Activated T-cell treated with anti-CD3 and anti-CD28 coated beads, Interleukin-2, amount 50 U/mL, for 72 hours (primary cell): Measurements from ENCODE around the gene MRPL43. TPM values are rescaled to one million over a fixed set of nuclear protein-coding genes. Genes with fewer than 3 reads are reported as not detected.

Experiments used
- ATAC-seq, 2 donors: fragments of 150-1000 bp; cut with Tn5 transposase; replicated peaks in 1 of 2; 2 replicates each; pipeline ENCODE4 v1.10.0; 2021; ENCODE audit warnings: moderate library complexity in 2 of 2, mild to moderate bottlenecking in 1 of 2
- DNase-seq, 2 donors: peaks; one replicate each; pipeline ENCODE4 v3.0.0; 2021 to 2022; ENCODE audit warnings: mixed read lengths in 1 of 2
- H3K27ac Mint-ChIP-seq: one replicate; pipeline ENCODE4 v1.8.0; 2022; ENCODE audit warnings: mild to moderate bottlenecking, moderate library complexity, mixed read lengths
- H3K27me3 Mint-ChIP-seq: one replicate; pipeline ENCODE4 v1.8.0; 2022; ENCODE audit warnings: low read depth, mixed read lengths
- H3K36me3 Mint-ChIP-seq, 2 donors: one replicate each; pipeline ENCODE4 v1.8.0; 2022; ENCODE audit warnings: mixed read lengths in 2 of 2, mild to moderate bottlenecking in 1 of 2; ENCODE audit not compliant: insufficient read depth in 2 of 2
- H3K4me1 Mint-ChIP-seq: one replicate; pipeline ENCODE4 v1.8.0; 2022; ENCODE audit warnings: low read depth, mixed read lengths
- H3K4me3 Mint-ChIP-seq, 2 donors: one replicate each; pipeline ENCODE4 v1.8.0; 2022; ENCODE audit warnings: mild to moderate bottlenecking in 2 of 2, mixed read lengths in 2 of 2, moderate library complexity in 2 of 2
- H3K9me3 Mint-ChIP-seq, 2 donors: one replicate each; pipeline ENCODE4 v1.8.0; 2022; ENCODE audit warnings: mixed read lengths in 2 of 2
- total RNA-seq, 2 donors: library from RNA; stranded (reverse); gene quantifications; one replicate each; pipeline ENCODE4 v1.2.3, GENCODE V29; 2022

MRPL43 gene
- total RNA-seq, 2 donors from 2014 or later: 38.2 to 41.7 TPM

GRCh38 chr10:100996678-100997359 is 9.5 kb upstream of the MRPL43 start:
- peak overlapping the region; percentile 78 for H3K27ac Mint-ChIP-seq
- H3K27me3 Mint-ChIP-seq: no peaks in the 10 kb centered on the region
- ATAC-seq (peak; percentile 40 to 49), DNase-seq (peak; percentile 52 to 55)
- H3K36me3 Mint-ChIP-seq: peaks cover 0 to 6% of the 10 kb centered on the region in 2 donors
- peaks cover 26% of the 10 kb centered on the region for H3K4me1 Mint-ChIP-seq
- no peaks in the 10 kb centered on the region for H3K9me3 Mint-ChIP-seq
- H3K4me3 Mint-ChIP-seq: peak overlapping the region; percentile 80 to 86

DNA sequence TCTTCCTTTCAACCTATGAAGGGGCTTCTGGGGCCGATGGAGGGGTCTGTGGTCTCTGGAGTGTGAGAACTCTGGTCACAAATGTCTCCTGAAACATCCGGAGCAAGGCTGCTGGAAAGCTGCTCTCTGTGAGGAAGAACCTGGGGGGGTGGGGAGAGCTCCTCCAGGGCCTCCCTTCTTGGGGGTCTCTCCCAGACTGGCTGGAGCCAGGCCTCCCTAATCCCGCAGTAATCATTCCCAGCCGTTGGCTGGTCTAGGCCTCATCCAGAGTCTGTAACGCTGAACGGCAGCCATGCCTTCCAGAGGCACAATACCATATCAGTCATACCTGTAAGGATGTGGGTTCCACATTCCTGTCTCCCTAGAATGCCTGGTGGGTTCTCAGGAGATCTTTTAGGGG is 7.9 kb upstream of the MRPL43 start:
- Mint-ChIP-seq H3K4me1 (peaks cover 40% of the 10 kb centered on the region), H3K9me3 (no peaks in the 10 kb centered on the region), H3K27ac (no peak overlapping the region), H3K27me3 (no peaks in the 10 kb centered on the region), H3K4me3 (no peak overlapping the region), H3K36me3 (peaks cover 7 to 16% of the 10 kb centered on the region in 2 donors)
- DNase-seq: no peak
- no peak for ATAC-seq

DNA sequence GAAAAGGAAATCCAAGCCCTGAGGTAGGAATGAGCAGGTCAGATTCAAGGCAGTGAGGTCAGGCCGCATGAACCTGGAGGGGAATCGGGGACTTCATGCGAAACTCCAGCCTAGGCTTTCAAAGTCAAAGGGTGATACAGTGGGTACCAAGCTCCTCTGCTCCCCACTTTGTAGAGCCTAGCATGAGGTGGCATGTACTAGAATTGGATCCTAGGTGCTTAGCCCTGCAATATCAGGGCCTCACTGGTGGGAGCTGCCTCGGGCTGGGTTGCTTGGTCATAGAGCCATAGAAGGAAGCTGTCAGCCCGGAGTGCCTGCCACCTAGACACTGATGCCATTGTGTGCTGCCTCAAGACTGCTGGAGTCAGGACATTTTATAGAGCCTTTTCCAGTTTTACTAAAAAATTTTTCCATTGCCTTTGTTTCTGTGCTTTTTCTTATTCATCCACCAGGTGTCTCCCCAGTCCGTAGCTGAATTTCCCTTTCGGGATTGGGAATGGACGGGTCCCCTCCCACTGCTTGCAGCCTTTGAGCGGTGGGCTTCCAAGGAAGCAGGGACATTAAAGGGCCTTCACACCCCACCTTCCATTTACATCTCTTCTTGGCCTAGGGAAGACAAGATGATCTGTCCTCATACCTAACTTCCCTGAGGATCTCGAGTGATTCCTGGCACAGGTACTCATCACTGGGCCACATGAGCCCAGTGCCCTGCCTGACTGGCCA is 6.8 kb upstream of the MRPL43 start:
- H3K27me3 Mint-ChIP-seq: no peaks in the 10 kb centered on the region
- peaks cover 7 to 16% of the 10 kb centered on the region in 2 donors for H3K36me3 Mint-ChIP-seq
- ATAC-seq (no peak), DNase-seq (no peak)
- H3K4me3 Mint-ChIP-seq: no peak overlapping the region
- no peak overlapping the region for H3K27ac Mint-ChIP-seq
- H3K4me1 Mint-ChIP-seq: peaks cover 51% of the 10 kb centered on the region
- H3K9me3 Mint-ChIP-seq: no peaks in the 10 kb centered on the region

DNA sequence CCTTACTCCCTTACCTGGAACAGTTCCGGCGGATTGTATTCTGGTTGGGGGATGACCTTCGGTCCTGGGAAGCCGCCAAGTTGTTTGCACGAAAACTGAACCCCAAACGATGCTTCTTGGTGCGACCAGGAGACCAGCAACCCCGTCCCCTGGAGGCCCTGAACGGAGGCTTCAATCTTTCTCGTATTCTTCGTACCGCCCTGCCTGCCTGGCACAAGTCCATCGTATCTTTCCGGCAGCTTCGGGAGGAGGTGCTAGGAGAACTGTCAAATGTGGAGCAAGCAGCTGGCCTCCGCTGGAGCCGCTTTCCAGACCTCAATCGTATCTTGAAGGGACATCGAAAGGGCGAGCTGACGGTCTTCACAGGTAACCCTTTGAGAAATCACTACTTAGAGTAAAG is 1.8 kb upstream of the MRPL43 start:
- Mint-ChIP-seq H3K27ac (no peak overlapping the region), H3K36me3 (peaks cover 10 to 17% of the 10 kb centered on the region in 2 donors), H3K27me3 (no peaks in the 10 kb centered on the region), H3K4me3 (peak overlapping the region; percentile 18 to 98), H3K4me1 (peaks cover 52% of the 10 kb centered on the region), H3K9me3 (no peaks in the 10 kb centered on the region)
- ATAC-seq (no peak), DNase-seq (no peak)

DNA sequence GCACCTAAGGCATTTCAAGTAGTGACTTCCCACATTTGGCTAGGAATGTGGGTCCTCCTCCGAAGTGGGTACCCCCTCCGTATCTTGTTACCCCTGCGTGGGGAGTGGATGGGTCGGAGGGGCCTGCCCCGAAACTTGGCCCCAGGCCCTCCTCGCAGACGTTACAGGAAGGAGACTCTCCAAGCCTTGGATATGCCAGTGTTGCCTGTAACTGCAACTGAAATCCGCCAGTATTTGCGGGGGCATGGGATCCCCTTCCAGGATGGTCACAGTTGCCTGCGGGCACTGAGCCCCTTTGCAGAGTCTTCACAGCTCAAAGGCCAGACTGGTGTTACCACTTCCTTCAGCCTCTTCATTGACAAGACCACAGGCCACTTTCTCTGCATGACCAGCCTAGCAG is 869 bp upstream of the MRPL43 start:
- Mint-ChIP-seq H3K36me3 (peaks cover 10 to 17% of the 10 kb centered on the region in 2 donors), H3K27ac (no peak overlapping the region), H3K9me3 (no peaks in the 10 kb centered on the region), H3K27me3 (no peaks in the 10 kb centered on the region), H3K4me1 (peaks cover 52% of the 10 kb centered on the region), H3K4me3 (peak overlapping the region; percentile 94 to 98)
- no peak for DNase-seq
- no peak for ATAC-seq

- Mint-ChIP-seq H3K27ac (peak overlapping the region; percentile 86), H3K36me3 (peaks cover 10 to 17% of the 10 kb centered on the region in 2 donors), H3K4me3 (peak overlapping the region; percentile 94 to 98), H3K9me3 (no peaks in the 10 kb centered on the region), H3K27me3 (no peaks in the 10 kb centered on the region), H3K4me1 (peaks cover 52% of the 10 kb centered on the region)
- no peak for DNase-seq
- peak in 1 of 2 donors; percentile 1 for ATAC-seq
Observed at GRCh38 chr10:100987685-100988049, 370 bp upstream of the MRPL43 start.

DNA sequence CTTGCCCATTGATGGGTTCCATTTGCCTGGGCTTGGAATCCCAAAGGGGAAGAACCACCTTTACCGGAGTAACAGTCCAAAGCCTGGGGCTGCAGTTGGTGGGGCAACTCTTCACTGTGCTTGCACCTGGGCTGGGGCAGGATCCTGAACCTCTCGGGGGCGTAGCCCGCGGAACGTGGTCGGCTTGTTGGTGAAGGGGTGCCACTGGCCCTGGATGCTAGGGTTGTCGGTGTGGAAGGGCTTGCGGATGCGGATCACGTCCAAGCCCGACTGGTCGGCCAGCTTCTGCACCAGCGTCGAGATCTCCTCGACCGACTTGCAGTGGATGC is 710 bp downstream of the MRPL43 start:
- DNase-seq (no peak), ATAC-seq (no peak)
- Mint-ChIP-seq H3K4me1 (peaks cover 52% of the 10 kb centered on the region), H3K27me3 (no peaks in the 10 kb centered on the region), H3K9me3 (no peaks in the 10 kb centered on the region), H3K4me3 (peak overlapping the region; percentile 94 to 98), H3K36me3 (peaks cover 10 to 17% of the 10 kb centered on the region in 2 donors), H3K27ac (no peak overlapping the region)

- DNase-seq (no peak), ATAC-seq (no peak)
- Mint-ChIP-seq H3K27ac (no peak overlapping the region), H3K9me3 (no peaks in the 10 kb centered on the region), H3K4me3 (peak overlapping the region in 1 of 2 donors; percentile 12), H3K36me3 (peaks cover 3 to 7% of the 10 kb centered on the region in 2 donors), H3K27me3 (no peaks in the 10 kb centered on the region), H3K4me1 (peaks cover 39% of the 10 kb centered on the region)
Observed at GRCh38 chr10:100985336-100985735, 2.0 kb downstream of the MRPL43 start.

GRCh38 chr10:100984672-100985177 is 2.6 kb downstream of the MRPL43 start:
- Mint-ChIP-seq H3K4me1 (peaks cover 33% of the 10 kb centered on the region), H3K27ac (no peak overlapping the region), H3K4me3 (no peak overlapping the region), H3K9me3 (no peaks in the 10 kb centered on the region), H3K36me3 (peaks cover 3 to 7% of the 10 kb centered on the region in 2 donors), H3K27me3 (no peaks in the 10 kb centered on the region)
- ATAC-seq (no peak), DNase-seq (no peak)

- Mint-ChIP-seq H3K4me3 (no peak overlapping the region), H3K36me3 (peaks cover 3 to 7% of the 10 kb centered on the region in 2 donors), H3K4me1 (peaks cover 27% of the 10 kb centered on the region), H3K27me3 (no peaks in the 10 kb centered on the region), H3K27ac (no peak overlapping the region), H3K9me3 (no peaks in the 10 kb centered on the region)
- ATAC-seq (no peak), DNase-seq (no peak)
Observed at GRCh38 chr10:100983868-100984671, 3.2 kb downstream of the MRPL43 start.

- DNase-seq: no peak
- no peak overlapping the region for H3K27ac Mint-ChIP-seq
- peaks cover 3 to 7% of the 10 kb centered on the region in 2 donors for H3K36me3 Mint-ChIP-seq
- H3K4me3 Mint-ChIP-seq: no peak overlapping the region
- H3K27me3 Mint-ChIP-seq: no peaks in the 10 kb centered on the region
- H3K9me3 Mint-ChIP-seq: no peaks in the 10 kb centered on the region
- H3K4me1 Mint-ChIP-seq: peaks cover 21% of the 10 kb centered on the region
- no peak for ATAC-seq
Observed at GRCh38 chr10:100982916-100983830, 4.1 kb downstream of the MRPL43 start.

DNA sequence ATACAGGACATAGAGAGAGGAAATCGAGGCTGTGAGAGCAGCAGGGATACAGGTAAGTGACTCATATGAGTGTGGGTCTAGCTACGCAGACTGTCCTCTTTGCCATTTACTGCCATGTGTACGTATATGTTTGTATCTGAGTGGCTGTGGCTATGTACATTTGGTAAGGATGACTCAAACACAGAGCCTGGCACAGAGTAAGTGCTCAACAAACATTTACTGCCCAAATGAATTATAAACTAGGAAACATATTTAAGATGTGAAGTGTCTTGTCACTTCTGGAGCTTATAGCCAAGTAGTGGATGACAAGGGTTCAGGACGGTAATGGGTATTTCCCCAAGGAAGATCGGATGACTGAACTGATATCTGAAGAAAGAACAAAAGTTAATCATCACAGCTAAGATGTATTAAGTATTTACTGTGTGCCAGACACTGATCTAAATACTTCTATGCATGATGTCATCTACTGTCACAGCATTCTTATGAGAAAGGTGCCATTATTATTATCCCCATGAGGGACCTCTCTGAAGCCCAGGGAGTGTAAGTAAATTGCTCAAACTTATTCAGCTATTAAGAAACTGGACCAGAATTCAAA is 6.0 kb downstream of the MRPL43 start:
- no peak overlapping the region for H3K4me3 Mint-ChIP-seq
- ATAC-seq (no peak), DNase-seq (no peak)
- H3K4me1 Mint-ChIP-seq: peaks cover 10% of the 10 kb centered on the region
- H3K9me3 Mint-ChIP-seq: no peaks in the 10 kb centered on the region
- no peaks in the 10 kb centered on the region for H3K27me3 Mint-ChIP-seq
- H3K36me3 Mint-ChIP-seq: no peaks in the 10 kb centered on the region
- no peak overlapping the region for H3K27ac Mint-ChIP-seq
